H7 (cell line): Measurements from ENCODE around the gene CCDC50. TPM values are rescaled to one million over a fixed set of nuclear protein-coding genes. Genes with fewer than 3 reads are reported as not detected.

Source experiments
- DNase-seq: peaks from one replicate; pipeline ENCODE4 v3.0.0; 2012
- H3K27me3 ChIP-seq: 2 replicates; pipeline ENCODE4 v1.6.0; 2011; ENCODE audit warnings: mild to moderate bottlenecking, low read length; ENCODE audit not compliant: control insufficient read depth, insufficient read depth
- H3K36me3 ChIP-seq: replicated peaks from 2 replicates; pipeline ENCODE4 v1.5.1; 2011; ENCODE audit warnings: low read length; ENCODE audit not compliant: control insufficient read depth, insufficient read depth
- H3K4me3 ChIP-seq: 2 replicates; pipeline ENCODE4 v1.5.1; 2011; ENCODE audit warnings: low read depth, mild to moderate bottlenecking, control low read depth, low read length, moderate library complexity; ENCODE audit not compliant: insufficient read depth
- total RNA-seq: library from RNA; depleted of rRNA; stranded (reverse); fragments of >200 nt; shearing (Covaris generic); gene quantifications from 2 replicates; pipeline ENCODE4 v1.2.3, GENCODE V29; 2014; rRNA removed

CCDC50 gene
- 23.9 and 38.9 TPM in 2 replicates for total RNA-seq

- DNase-seq, result peak; percentile 90
- H3K27me3 ChIP-seq, result peaks cover 12% of the 10 kb centered on the region
- peak within 1 kb of the TSS; percentile 78 for H3K4me3 ChIP-seq
- H3K36me3 ChIP-seq, result no peaks in the 10 kb centered on the region
Observed at GRCh38 chr3:191328962-191329653, at the start of gene CCDC50. Gene CCDC50 (plus strand): TSS chr3:191329394. CDS start chr3:191329675, 281 bp downstream.

- Histone ChIP-seq H3K27me3 (no peaks in the 10 kb centered on the region), H3K4me3 (no peak overlapping the region)
- no peak for DNase-seq
Observed at GRCh38 chr3:191280111-191280510, 49.1 kb upstream of the CCDC50 start.

GRCh38 chr3:191280882-191281281 is 48.3 kb upstream of the CCDC50 start:
- no peak overlapping the region for H3K4me3 ChIP-seq
- H3K36me3 ChIP-seq, result no peaks in the 10 kb centered on the region
- no peak for DNase-seq
- H3K27me3 ChIP-seq, result no peaks in the 10 kb centered on the region

More at GRCh38 chr3:191280111-191280510, 49.1 kb upstream of the CCDC50 start:
- no peaks in the 10 kb centered on the region for H3K36me3 ChIP-seq

- no peak overlapping the region for H3K4me3 ChIP-seq
- H3K36me3 ChIP-seq, result no peaks in the 10 kb centered on the region
- no peak for DNase-seq
- no peaks in the 10 kb centered on the region for H3K27me3 ChIP-seq
Observed at GRCh38 chr3:191282251-191283185, 46.7 kb upstream of the CCDC50 start.

- Histone ChIP-seq H3K27me3 (no peaks in the 10 kb centered on the region), H3K36me3 (no peaks in the 10 kb centered on the region), H3K4me3 (no peak overlapping the region)
- DNase-seq, result no peak
Observed at GRCh38 chr3:191283400-191283799, 45.8 kb upstream of the CCDC50 start.

GRCh38 chr3:191290311-191291025 is 38.7 kb upstream of the CCDC50 start:
- no peak for DNase-seq
- Histone ChIP-seq H3K27me3 (no peaks in the 10 kb centered on the region), H3K4me3 (no peak overlapping the region), H3K36me3 (no peaks in the 10 kb centered on the region)

GRCh38 chr3:191292243-191293015 is 36.8 kb upstream of the CCDC50 start:
- DNase-seq, result no peak
- H3K27me3 ChIP-seq, result no peaks in the 10 kb centered on the region
- H3K36me3 ChIP-seq, result no peaks in the 10 kb centered on the region
- no peak overlapping the region for H3K4me3 ChIP-seq

- H3K36me3 ChIP-seq, result no peaks in the 10 kb centered on the region
- no peaks in the 10 kb centered on the region for H3K27me3 ChIP-seq
- H3K4me3 ChIP-seq, result no peak overlapping the region
- no peak for DNase-seq
Observed at GRCh38 chr3:191294291-191294690, 34.9 kb upstream of the CCDC50 start.

- H3K27me3 ChIP-seq, result no peaks in the 10 kb centered on the region
- no peak for DNase-seq
- no peaks in the 10 kb centered on the region for H3K36me3 ChIP-seq
- H3K4me3 ChIP-seq, result no peak overlapping the region
Observed at GRCh38 chr3:191296041-191296541, 33.1 kb upstream of the CCDC50 start.

GRCh38 chr3:191298846-191299245 is 30.3 kb upstream of the CCDC50 start:
- Histone ChIP-seq H3K27me3 (no peaks in the 10 kb centered on the region), H3K4me3 (no peak overlapping the region)

GRCh38 chr3:191300422-191300821 is 28.8 kb upstream of the CCDC50 start:
- H3K4me3 ChIP-seq, result no peak overlapping the region
- H3K27me3 ChIP-seq, result no peaks in the 10 kb centered on the region
- DNase-seq, result no peak
- no peaks in the 10 kb centered on the region for H3K36me3 ChIP-seq

More at GRCh38 chr3:191298846-191299245, 30.3 kb upstream of the CCDC50 start:
- DNase-seq, result no peak
- no peaks in the 10 kb centered on the region for H3K36me3 ChIP-seq

GRCh38 chr3:191301017-191301416 is 28.2 kb upstream of the CCDC50 start:
- Histone ChIP-seq H3K27me3 (no peaks in the 10 kb centered on the region), H3K4me3 (no peak overlapping the region), H3K36me3 (no peaks in the 10 kb centered on the region)
- no peak for DNase-seq

GRCh38 chr3:191301782-191302411 is 27.3 kb upstream of the CCDC50 start:
- Histone ChIP-seq H3K36me3 (no peaks in the 10 kb centered on the region), H3K4me3 (no peak overlapping the region), H3K27me3 (no peaks in the 10 kb centered on the region)
- peak; percentile 22 for DNase-seq
